NCI-H146 (cell line): Measurements from ENCODE around the gene GTPBP4.

Experiments
- DNase-seq: peaks from one replicate; lab custom pipeline; 2025; lab: John Stamatoyannopoulos, UW

Gene GTPBP4

DNA sequence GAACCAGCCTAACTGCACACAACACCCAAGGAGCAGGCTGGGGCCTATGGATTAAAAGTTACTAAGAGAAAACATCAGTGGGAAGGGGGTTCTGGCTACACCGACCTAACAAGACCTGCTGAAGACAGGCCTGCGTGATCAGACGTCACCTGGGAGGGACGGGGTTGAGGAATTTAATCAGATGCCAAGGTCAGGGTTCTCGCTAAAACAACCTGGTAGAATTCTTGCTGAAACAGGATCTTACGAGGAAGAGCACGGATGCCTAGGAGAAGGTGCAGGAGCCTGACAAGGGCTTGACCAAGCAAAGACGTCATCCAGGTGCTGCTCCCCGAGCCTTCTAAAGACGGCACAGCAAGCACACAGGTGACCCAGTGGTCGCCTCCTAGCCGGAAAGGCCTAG lies 35.9 kb downstream of the GTPBP4 start:
- no peak for DNase-seq

DNA sequence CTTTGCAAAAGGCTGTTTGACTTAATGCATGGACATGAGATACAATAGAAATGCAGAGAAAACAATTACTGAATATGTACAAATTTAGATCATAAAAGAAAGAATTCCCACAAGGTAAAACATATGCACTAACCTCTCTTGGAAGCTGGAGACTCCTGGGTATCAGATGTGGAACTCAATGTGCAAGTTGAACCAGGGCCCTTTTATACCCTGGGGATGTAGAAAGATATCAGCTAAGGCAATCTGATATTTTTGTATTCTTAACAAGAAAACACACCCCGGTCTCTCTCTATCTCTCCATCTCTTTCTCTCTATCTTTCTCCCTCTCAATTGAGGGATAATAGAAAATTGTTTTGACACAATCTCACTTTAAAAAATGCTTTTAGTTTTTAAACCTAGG lies 37.4 kb downstream of the GTPBP4 start, which contains the start of gene IDI2:
IDI2 (minus strand) TSS at position 177 of the 400 bp plus-strand sequence. CDS start 1,136 bp downstream, outside the sequence.
- DNase-seq, result no peak

DNA sequence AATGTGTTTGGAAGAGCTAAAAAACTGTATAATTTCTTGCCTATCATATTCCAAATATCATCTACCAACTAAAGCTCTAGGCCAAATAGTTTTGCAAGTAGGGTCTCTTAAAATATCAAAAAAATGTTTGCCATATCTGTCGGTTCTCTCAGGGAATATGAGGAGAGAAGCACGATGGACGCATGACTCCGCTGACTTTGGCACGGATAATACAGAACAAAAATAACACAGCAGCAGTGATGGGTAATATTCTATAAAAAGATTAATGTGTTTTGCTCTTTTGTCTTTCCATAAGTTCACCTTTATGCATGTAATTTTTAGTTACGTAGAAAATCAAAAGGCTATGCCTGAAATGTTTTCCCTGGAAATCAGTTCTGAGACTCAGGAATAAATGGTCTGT lies 38.3 kb downstream of the GTPBP4 start:
- DNase-seq, result no peak

DNA sequence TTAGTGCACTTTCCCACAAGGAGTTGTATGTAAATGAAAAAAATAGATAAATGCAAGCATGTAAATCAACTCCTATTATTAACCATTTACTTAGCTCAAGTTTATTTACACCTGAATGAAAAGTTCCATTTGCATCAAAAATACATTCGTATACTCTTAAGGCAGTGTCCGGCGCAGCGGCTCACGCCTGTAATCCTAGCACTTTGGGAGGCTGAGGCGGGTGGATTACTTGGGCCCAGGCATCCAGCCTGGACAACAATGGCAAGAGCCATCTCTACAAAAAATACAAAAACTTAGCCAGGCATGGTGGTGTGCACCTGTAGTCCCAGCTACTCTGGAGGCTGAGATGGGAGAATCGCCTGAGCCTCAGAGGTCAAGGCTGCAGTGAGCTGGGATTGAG lies 41.6 kb downstream of the GTPBP4 start:
- DNase-seq, result no peak

DNA sequence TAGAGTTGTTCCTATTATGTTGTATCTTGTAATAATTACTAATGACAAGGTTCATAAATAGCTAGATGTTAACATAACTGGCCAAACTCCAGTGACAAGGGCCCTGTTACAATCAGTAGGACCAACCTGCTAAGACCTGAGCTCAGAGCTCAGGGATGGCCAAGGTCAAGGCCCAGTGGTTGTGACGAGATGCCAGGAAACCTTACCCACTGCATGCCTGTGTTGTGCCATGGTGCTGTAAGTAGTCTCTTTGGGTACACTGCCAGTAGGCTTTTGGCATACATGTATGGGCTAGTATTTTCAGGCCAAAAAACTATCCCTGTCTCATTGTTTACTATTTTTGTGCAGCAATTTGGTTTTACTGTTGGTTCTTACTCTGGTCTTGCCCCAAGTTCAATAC lies 45.4 kb downstream of the GTPBP4 start:
- no peak for DNase-seq

DNA sequence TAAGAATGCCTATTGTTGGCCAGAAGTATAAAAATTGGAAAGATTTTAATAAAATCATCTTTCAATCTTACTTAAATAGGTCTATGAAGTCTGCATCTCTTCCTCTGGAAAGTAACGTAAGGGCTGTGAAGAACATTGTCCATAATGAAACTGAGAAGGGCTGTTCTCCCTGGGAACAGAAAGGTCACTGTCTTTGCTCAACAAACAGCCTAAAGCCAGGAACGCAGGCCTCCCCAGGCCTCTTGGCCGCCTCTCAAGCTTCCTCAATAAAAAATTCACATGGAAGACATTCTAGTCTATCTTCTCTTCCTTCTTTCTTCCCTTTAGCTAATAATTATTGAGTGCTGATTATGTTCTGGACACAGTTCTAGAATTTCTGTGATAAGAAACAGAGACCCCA lies 46.5 kb downstream of the GTPBP4 start:
- no peak for DNase-seq

DNA sequence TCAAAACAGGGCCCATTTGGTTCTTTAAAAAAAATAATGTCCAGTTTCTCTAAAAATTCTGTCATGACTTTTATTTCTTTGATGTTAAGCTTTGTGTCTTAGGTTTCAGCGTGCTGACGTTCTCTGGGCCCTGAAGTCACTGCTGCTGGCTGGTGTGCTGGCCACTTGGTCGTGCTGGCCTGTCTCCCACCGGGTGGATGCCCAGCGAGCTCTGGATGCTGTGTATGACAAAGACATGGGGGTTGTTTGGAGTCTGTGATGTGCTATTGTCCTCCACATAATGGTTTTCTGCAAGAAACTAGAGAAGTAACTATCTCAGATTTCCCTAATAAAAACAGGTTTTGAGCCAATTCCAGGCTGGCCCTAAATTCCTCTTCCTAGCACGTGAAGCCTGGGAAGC lies 47.0 kb downstream of the GTPBP4 start:
- DNase-seq, result no peak

DNA sequence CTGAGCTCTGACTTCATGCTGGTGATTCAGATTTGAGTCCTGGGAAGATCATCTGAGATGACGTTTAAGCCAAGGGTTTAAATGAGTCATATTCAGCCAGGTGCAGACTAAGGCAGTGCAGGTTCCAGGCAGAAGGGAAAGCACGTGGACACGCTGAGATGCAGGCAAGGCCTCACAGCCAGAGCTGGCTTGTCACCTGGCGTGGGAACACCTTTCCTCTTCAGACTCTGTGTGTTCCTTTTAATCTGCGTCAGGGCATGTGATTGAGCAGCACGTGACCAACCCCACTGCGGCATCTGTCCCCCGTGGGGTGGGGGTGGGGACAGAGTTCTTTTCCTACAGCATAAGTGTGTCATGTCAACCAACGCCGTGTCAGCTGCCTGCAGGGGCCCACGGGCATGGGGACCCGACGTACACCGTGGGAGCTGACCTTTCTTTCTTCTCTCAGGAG lies 48.1 kb downstream of the GTPBP4 start:
- no peak for DNase-seq

DNA sequence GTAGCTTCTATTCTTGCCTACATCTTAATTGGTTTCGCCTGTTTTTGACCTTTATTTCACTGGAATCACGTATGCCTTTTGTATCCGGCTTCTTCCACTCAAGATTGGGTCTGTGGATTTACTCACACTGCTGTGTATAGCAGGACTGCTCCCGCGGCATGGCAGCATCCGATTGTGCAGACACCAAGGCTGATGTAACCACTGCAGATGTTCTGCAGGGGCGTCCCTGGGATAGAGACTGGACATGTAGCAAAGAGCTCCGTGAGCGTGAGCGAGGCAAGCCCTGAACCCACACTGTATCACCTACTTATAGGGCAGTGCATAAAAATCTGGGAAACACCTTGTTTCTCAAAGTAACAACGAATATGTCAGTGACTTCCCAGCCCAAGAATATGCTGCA lies 48.9 kb downstream of the GTPBP4 start:
- DNase-seq, result no peak

DNA sequence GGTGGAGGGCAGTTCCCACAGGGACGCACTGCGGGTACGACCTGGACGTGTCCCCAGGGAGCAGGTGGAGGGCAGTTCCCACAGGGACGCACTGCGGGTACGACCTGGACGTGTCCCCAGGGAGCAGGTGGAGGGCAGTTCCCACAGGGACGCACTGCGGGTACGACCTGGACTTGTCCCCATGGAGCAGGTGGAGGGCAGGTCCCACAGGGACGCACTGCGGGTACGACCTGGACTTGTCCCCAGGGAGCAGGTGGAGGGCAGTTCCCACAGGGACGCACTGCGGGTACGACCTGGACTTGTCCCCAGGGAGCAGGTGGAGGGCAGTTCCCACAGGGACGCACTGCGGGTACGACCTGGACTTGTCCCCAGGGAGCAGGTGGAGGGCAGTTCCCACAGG lies 50.5 kb downstream of the GTPBP4 start:
- DNase-seq, result peak; percentile 20

DNA sequence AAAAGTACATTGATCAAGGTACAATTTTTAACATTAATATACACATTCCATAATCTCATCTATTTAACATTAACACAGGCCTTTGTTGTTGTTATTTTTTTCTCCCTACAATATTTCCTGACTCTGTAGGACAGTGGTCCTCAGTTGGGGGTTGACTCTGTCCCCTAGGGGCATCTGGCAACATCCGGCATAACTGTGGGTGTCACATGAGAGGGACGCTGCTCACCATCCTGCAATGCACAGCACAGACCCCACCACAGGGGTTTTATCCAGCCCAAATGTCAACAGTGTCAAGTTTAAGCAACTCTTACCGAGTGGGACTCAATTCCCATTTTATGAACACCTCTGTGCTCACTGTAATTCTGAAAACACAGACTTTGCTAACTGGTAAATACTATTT lies 51.9 kb downstream of the GTPBP4 start:
- DNase-seq, result no peak

DNA sequence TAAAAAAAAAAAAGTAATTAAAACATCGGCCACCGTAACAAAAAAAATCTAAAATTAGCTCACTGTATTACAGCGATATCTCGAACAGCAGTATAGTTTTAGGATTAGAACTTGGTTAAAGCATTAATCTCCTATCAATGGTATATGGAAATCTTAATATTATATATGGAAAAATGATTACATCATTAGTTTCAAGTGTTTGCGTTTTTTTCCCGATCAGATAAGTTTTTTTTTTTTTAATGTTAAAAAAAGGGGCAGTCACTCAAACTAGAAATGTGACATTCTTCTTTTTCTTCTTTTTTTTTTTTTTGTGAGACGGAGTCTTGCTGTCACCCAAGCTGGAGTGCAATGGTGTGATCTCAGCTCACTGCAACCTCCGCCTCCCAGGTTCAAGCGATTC lies 53.3 kb downstream of the GTPBP4 start:
- no peak for DNase-seq

DNA sequence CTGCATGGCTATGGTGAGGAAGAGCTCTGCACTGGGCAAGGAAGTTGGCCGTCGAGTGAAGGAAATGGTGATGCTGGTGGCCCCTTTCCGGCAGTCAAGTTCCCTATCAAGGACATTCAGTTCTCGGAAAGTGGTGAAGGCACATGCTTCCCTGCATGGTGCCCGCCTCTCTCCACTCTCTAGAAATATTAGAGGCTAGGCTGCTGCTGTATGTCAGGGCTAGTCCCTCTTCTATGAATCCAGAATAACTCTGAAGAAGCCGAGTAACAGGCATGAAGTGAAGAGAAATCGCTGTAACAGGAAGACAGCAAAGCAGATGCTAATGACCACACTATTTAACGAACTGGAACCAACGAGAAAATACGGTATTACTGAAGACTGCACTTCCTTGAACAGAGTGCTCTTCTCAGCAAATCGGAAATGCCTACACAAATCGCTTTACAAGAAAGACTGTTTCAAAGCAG lies 55.3 kb downstream of the GTPBP4 start:
- no peak for DNase-seq

DNA sequence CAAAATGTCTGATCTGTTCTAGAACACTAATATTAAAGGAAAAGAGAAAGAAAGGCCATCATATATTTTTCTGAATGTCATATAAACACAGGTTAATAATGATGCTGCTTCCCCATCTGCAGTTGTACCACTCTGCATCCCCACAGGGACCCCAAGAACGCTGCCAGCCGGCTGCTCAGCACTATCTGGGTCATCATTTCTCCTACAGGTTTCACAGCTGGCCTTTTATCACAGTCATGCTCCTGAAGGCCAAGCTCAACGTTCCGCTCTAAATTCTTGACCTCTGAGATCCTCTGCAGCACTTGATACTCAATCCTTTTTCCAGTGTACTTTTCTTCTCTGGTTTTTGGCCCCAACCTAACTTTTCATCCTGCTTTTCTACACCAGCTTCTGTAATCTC lies 55.9 kb downstream of the GTPBP4 start:
- no peak for DNase-seq

DNA sequence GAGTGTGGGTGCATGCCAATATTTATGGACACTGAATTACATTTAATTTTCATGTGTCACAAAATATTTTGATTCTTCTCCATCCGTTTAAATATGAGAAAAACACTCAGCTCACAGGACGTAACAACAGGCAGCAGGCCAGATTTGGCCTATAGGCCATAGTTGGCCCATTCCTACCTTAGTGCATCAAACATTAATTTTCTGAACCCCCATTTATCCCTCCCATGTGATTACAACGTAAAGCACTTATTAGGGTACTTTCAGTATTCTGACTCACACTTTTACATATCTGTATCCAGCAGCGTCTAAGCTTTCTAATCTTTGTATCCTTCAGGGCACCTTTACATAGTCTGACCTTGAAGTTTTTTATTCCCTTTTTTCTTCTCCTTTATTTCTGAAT lies 56.7 kb downstream of the GTPBP4 start:
- DNase-seq, result no peak

DNA sequence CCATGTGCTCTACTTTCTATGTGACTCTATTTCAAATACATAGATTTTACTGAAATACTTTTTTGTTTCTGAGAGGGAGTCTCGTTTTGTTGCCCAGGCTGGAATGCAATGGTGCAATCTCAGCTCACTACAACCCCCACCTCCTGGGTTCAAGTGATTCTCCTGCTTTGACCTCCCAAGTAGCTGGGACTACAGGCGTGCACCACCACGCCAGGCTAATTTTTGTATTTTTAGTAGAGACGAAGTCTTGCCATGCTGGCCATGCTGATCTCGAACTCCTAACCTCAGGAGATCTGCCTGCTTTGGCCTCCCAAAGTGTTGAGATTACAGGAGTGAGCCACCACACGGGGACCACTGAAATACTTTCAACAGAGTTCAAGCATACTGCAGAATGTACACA lies 57.2 kb downstream of the GTPBP4 start:
- no peak for DNase-seq

DNA sequence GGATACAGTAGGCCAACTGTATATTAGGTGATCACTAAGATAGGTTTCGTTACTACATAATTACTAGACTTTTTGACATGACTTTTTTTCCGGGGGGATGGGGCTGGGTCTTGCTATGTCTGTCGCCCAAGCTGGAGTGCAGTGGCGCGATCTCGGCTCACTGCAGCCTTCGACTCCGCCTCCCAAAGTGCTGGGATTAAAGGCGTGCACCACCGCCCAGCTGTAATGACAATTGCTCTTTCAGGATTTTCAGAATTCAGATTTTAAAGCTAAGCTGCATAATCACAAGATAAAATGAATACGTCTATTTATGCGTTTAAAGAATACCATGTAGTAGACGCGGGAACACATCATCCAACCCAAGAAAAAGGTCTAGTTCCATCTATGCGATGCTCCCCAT lies 59.7 kb downstream of the GTPBP4 start:
- DNase-seq, result peak; percentile 45

DNA sequence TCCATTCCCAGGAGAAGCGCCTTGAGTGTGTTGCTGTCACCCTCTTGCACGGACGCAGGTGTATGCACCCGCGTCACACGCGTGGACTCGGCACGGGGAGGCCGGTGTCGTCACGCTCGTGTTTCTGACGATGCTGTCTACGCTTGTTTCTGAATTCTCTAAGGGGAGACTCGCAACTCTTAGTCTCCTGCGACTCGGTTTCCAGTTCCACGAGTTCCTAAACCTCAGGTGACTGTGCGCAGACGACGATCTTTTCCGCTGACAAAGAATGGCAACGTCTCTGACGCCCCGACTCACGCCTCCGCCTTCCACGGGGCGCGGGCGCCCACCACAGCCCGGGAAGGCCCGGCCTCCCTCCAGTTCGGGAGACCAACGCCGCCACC lies 60.1 kb downstream of the GTPBP4 start:
- no peak for DNase-seq

DNA sequence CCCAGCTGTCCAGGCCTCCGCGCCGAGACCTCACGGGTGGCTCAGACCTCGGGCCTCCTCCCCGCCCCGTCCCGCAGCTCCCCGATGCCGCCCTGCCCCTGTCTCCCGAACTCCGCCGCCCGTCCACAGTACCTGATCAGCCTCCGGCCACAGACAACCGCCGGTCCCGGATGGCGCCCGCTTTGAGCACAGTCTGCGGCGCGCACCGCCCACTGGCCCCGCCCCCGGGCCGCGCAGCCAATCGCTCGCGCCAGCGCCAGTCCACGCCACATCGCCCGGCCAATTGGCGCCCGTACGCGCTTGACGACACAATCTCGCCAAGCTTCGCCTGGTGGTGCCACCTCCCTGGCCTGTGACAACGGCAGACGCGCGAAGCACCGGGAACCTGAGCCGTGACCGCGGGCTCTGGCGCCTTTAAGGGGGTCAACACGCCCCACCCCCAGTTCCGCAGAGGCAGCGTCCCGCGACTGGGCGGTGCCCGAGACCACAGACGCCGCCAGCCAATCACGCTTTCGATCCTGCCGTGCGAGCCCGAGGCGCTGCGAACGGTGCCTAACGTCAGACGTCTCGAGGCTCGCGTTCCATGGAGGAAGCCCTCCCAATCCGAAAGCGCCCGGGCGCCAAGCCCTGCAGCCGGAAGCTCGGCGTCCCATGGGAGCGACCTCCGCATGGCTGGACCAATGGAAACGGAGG lies 60.6 kb downstream of the GTPBP4 start, which contains the start of gene IDI1:
IDI1 (minus strand) TSS at position 388 of the 693 bp plus-strand sequence; CDS start at position 272, 116 bp downstream.
- DNase-seq, result peak; percentile 100

DNA sequence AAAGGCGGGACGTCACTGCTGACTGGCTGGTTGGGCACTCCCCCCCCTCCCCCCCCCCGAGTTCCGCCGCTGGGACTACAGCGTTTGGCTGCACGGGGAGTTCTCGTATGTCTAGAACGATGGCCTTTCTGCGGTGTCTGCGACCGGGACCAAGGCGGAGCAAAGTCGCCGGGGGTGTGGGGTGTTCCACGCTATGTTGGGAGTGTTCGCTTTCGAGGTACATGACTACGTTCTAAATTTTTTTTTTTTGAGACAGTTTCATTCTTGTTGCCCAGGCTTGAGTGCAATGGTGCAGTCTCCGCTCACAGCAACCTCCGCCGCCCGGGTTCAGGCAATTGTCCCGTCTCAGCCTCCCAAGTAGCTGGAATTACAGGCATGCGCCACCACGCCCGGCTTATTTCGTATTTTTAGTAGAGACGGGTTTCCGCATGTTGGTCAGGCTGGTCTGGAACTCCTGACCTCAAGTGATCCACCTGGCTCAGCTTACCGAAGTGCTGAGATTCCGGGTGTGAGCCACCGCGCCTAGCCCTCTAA lies 61.3 kb downstream of the GTPBP4 start:
- peak; percentile 56 for DNase-seq

DNA sequence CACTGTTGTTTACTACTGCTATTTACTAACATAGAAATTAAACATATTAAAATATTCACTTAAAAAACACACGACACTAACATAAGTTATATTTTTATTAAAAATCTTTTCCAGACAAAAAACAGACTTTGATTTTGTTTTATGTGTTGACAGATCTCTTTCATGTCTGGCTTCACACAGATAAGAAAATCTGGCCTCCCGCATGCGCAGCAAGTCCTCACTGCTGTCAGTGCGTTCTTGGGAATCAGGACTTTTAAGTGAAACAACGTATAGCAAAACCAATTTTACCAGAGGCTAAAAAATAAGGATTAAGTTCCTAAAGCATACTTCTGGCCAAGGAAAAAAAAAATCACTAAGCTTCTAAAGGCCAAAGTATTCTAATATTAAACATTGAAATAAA lies 61.9 kb downstream of the GTPBP4 start:
- DNase-seq, result no peak

DNA sequence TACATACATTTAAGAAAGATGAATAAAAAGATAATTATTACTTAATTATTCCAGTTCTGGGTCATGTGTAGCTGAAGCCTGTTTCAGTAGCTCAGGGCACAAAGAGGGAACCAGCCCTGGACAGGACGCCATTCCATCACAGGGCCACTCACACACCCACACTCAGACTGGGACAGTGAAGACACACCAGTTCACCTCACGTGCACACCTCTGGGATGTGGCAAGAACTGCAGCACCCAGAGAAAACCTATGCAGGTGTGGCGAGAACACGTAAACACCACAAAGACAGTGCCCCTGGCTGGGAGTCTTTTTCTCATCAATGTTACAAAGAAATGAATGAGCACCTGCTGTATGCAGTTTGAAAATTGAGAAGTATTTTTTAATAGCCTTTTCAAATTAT lies 62.3 kb downstream of the GTPBP4 start:
- peak; percentile 30 for DNase-seq

DNA sequence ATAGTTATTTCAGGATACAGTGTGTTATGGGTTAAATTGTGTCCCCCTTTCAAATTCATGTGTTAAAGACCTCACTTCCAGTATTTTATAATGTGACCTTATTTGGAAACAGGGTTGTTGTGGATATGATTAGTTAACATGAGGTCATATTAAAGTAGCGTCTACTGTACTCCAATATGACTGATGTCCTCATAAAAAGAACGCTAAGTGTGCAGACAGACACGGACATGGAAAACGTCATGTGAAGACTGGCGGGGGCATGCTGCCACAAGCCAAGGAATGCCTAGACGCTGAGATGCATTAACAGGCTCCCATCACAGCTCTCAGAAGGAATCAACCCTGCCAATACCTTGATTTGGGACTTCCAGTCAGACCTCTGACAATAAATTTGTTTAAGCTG lies 66.5 kb downstream of the GTPBP4 start:
- DNase-seq, result no peak
